ENCODE data around the gene FGD6. TPM values are rescaled to one million over a fixed set of nuclear protein-coding genes. Genes with fewer than 3 reads are reported as not detected.

FGD6 gene
- total and polyA plus RNA-seq, 2 of the 4 experiments (the other 2 are of a cell fraction), result 2.6 to 9.5 TPM

GRCh38 chr12:95179011-95179410 lies 38.3 kb downstream of the FGD6 start:
- Histone ChIP-seq H4K5ac (ENCODE audit: low read depth, low read length) (no peak overlapping the region), H3K4me1 (ENCODE audit: control insufficient read depth, insufficient read depth, low read length) (peaks cover under 1% of the 10 kb centered on the region), H2BK15ac (ENCODE audit: low read depth, low read length) (no peak overlapping the region; the same call in 2 of the 3 replicates), H3K56ac (ENCODE audit: extremely low read depth, insufficient read depth, low read length) (no peak overlapping the region), H3K27ac (ENCODE audit: insufficient read depth, low read length) (no peak overlapping the region), H2BK120ac (ENCODE audit: low read depth, low read length) (no peak overlapping the region), H3K9me1 (ENCODE audit: insufficient read depth, low read length) (peaks cover 10% of the 10 kb centered on the region), H3K23ac (ENCODE audit: low read depth, low read length) (no peak overlapping the region), H3K9ac (ENCODE audit: low read depth, low read length) (no peak overlapping the region), H3K36me3 (ENCODE audit: control insufficient read depth, insufficient read depth, low read length) (0 out of 2 replicates have a peak, but pooled peaks cover 2% of the 10 kb centered on the region), H4K8ac (ENCODE audit: low read depth in 2 of 2, low read length in 2 of 2) (no peak overlapping the region), H4K20me1 (ENCODE audit: insufficient read depth, low read length) (no peaks in the 10 kb centered on the region), H3K27me3 (ENCODE audit: control insufficient read depth, insufficient read depth, low read length) (no peaks in the 10 kb centered on the region), H2BK20ac (ENCODE audit: low read depth, low read length) (no peak overlapping the region), H3K18ac (ENCODE audit: low read depth, low read length) (no peak overlapping the region), H2BK5ac (ENCODE audit: low read depth, low read length, poor library complexity, severe bottlenecking) (no peak overlapping the region), H3K4me3 (ENCODE audit: insufficient read depth, low read depth, low read length) (no peak overlapping the region), H2AFZ (replicated peaks; ENCODE audit: low read length, poor library complexity) (no peak overlapping the region), H3K4ac (ENCODE audit: low read depth, low read length) (no peak overlapping the region), H3K79me1 (ENCODE audit: low read depth in 1 of 2, low read length in 2 of 2) (peaks cover 3 to 8% of the 10 kb centered on the region in 2 experiments; a peak in 2 of 4 replicates), H2AK5ac (ENCODE audit: low read depth, low read length) (no peak overlapping the region), H3K9me3 (ENCODE audit: control insufficient read depth, insufficient read depth, low read length) (no peaks in the 10 kb centered on the region), H2AK9ac (replicated peaks; ENCODE audit: low read depth, low read length, poor library complexity) (peak overlapping the region; percentile 15), H3K14ac (replicated peaks; ENCODE audit: low read depth, low read length) (no peak overlapping the region), H4K91ac (ENCODE audit: insufficient read depth, low read depth, low read length) (no peak overlapping the region), H3K4me2 (ENCODE audit: low read depth, low read length) (no peak overlapping the region)
- no peak for TF ChIP-seq POLR2A (IDR thresholded peaks at IDR 0.05; ENCODE audit: low read depth, low read length)
- TF ChIP-seq FOS (IDR thresholded peaks at IDR 0.05; ENCODE audit: low read depth, low read length), result no peak
- TF ChIP-seq MXI1 (IDR thresholded peaks at IDR 0.05; ENCODE audit: borderline replicate concordance, low read depth, low read length), result no peak
- TF ChIP-seq BHLHE40 (IDR thresholded peaks at IDR 0.05; ENCODE audit: low read depth, low read length), result no peak
- no peak for TF ChIP-seq RCOR1 (IDR thresholded peaks at IDR 0.05; ENCODE audit: insufficient replicate concordance, low read length)
- no peak for TF ChIP-seq NFE2L2 (IDR thresholded peaks at IDR 0.05; ENCODE audit: low read depth, low read length)
- no peak for TF ChIP-seq RAD21 (IDR thresholded peaks at IDR 0.05; ENCODE audit: low read length)
- no peak for TF ChIP-seq RFX5 (IDR thresholded peaks at IDR 0.05; ENCODE audit: low read depth, low read length)
- TF ChIP-seq MAFK (IDR thresholded peaks at IDR 0.05; ENCODE audit: low read depth, low read length), result no peak
- no peak for TF ChIP-seq CTCF (conservative IDR thresholded peaks at IDR 0.05; ENCODE audit: low read depth, low read length)
- TF ChIP-seq CEBPB (IDR thresholded peaks at IDR 0.05; ENCODE audit: low read depth, low read length), result no peak
- TF ChIP-seq MAZ (IDR thresholded peaks at IDR 0.05; ENCODE audit: borderline replicate concordance, low read depth, low read length), result no peak
- TF ChIP-seq ELK1 (IDR thresholded peaks at IDR 0.05; ENCODE audit: borderline replicate concordance, low read depth, low read length), result no peak
- no peak for TF ChIP-seq USF2 (IDR thresholded peaks at IDR 0.05; ENCODE audit: low read depth, low read length)
- no peak for TF ChIP-seq CHD1 (IDR thresholded peaks at IDR 0.05; ENCODE audit: low read depth, low read length)
- TF ChIP-seq SMC3 (IDR thresholded peaks at IDR 0.05; ENCODE audit: low read depth, low read length), result no peak
- BruUV-seq (replicated peaks), result no TSS peak
- dilution Hi-C loops (cut with HindIII; ENCODE audit: low sequenced_read_pairs, unreplicated experiment), result no loop called here
- intact Hi-C loops (cut with micrococcal nuclease), result no loop called here
- ATAC-seq (ENCODE audit: low read depth), result no peak
- 80% methylated on average over 1 of the region's 5 CpGs; no CpG with 5 or more reads in 1 of the 2 experiments for WGBS, 2 experiments (ENCODE audit: extremely low coverage in 2 of 2, insufficient read length in 1 of 2)
- in situ Hi-C loops (cut with MboI; ENCODE audit: low sequenced_read_pairs), result no loop called here
- ChIA-PET CTCF (interaction anchor here (0.6 kb wide), 1 partner anchor 553 kb away, joined by 3 read pairs; no protein-coding TSS in a partner anchor), POLR2A (ENCODE audit: unreplicated experiment) (no interaction called here)
- no peak for DNase-seq

Measured in IMR-90 (cell line).